ENCODE data around the gene CHURC1. TPM values are rescaled to one million over a fixed set of nuclear protein-coding genes. Genes with fewer than 3 reads are reported as not detected.

Gene CHURC1
- total RNA-seq, 1 experiment from 2014 or later, result 52.4 TPM

- Mint-ChIP-seq H3K27me3 (ENCODE audit: low read depth) (no peaks in the 10 kb centered on the region), H3K36me3 (no peaks in the 10 kb centered on the region), H3K9me3 (no peaks in the 10 kb centered on the region), H3K27ac (no peak overlapping the region), H3K4me1 (peaks cover 25% of the 10 kb centered on the region), H3K4me3 (no peak overlapping the region)
- TF ChIP-seq ATF2 (CRISPR knock-in tag; IDR thresholded peaks at IDR 0.05; ENCODE audit: borderline replicate concordance, low read depth), result no peak
- TF ChIP-seq KAT7 (CRISPR knock-in tag; IDR thresholded peaks at IDR 0.05; ENCODE audit: borderline replicate concordance), result no peak
- no peak for TF ChIP-seq GRHL2 (CRISPR knock-in tag; IDR thresholded peaks at IDR 0.05; ENCODE audit: insufficient replicate concordance, severe bottlenecking)
- TF ChIP-seq ZNF425 (CRISPR knock-in tag; conservative IDR thresholded peaks at IDR 0.05), result no peak
- no peak for TF ChIP-seq ELF4 (CRISPR knock-in tag; IDR thresholded peaks at IDR 0.05; ENCODE audit: low read depth)
- ATAC-seq, result no peak
- no peak for DNase-seq (ENCODE audit: low spot score)
- ChIA-PET POLR2A (interaction anchor here (1.8 kb wide), 1 partner anchor 15 kb away, joined by 5 read pairs; the partner anchor contains the start of gene SPTB), CTCF (interaction anchor here (0.7 to 6.0 kb wide), 8 partner anchors 9 to 100 kb away, joined by 3 to 29 read pairs (median 4); no protein-coding TSS in a partner anchor)
Observed at GRCh38 chr14:64865109-64865508, 49.1 kb upstream of the CHURC1 start.

- Mint-ChIP-seq H3K9me3 (no peaks in the 10 kb centered on the region), H3K27me3 (ENCODE audit: low read depth) (no peaks in the 10 kb centered on the region), H3K4me1 (peaks cover 23% of the 10 kb centered on the region), H3K27ac (no peak overlapping the region), H3K36me3 (no peaks in the 10 kb centered on the region), H3K4me3 (no peak overlapping the region)
- no peak for TF ChIP-seq ZNF232 (CRISPR knock-in tag; IDR thresholded peaks at IDR 0.05)
- no peak for TF ChIP-seq SMAD3 (CRISPR knock-in tag; IDR thresholded peaks at IDR 0.05; ENCODE audit: borderline replicate concordance)
- TF ChIP-seq JAZF1 (CRISPR knock-in tag; IDR thresholded peaks at IDR 0.05), result no peak
- TF ChIP-seq MLX (CRISPR knock-in tag; IDR thresholded peaks at IDR 0.05), result no peak
- TF ChIP-seq FOXP4 (CRISPR knock-in tag; IDR thresholded peaks at IDR 0.05), result no peak
- no peak for TF ChIP-seq ATF1 (CRISPR knock-in tag; IDR thresholded peaks at IDR 0.05)
- no peak for TF ChIP-seq SP1 (CRISPR knock-in tag; conservative IDR thresholded peaks at IDR 0.05)
- ChIA-PET CTCF (interaction anchor here (0.6 to 6.0 kb wide), 10 partner anchors 8 to 101 kb away, joined by 3 to 29 read pairs (median 4); no protein-coding TSS in a partner anchor), POLR2A (interaction anchor here (1.8 kb wide), 1 partner anchor 14 kb away, joined by 5 read pairs; the partner anchor contains the start of gene SPTB)
- DNase-seq (ENCODE audit: low spot score) (no peak), ATAC-seq (peak; percentile 67)
Observed at GRCh38 chr14:64865992-64866391, 48.3 kb upstream of the CHURC1 start.

- Mint-ChIP-seq H3K4me1 (peaks cover 15% of the 10 kb centered on the region), H3K4me3 (no peak overlapping the region), H3K27me3 (ENCODE audit: low read depth) (no peaks in the 10 kb centered on the region), H3K36me3 (no peaks in the 10 kb centered on the region), H3K27ac (no peak overlapping the region), H3K9me3 (no peaks in the 10 kb centered on the region)
- ChIA-PET POLR2A (no interaction called here), CTCF (no interaction called here)
- ATAC-seq, result no peak
- no peak for DNase-seq (ENCODE audit: low spot score)
- TF ChIP-seq ZNF263 (CRISPR knock-in tag; IDR thresholded peaks at IDR 0.05; ENCODE audit: low read depth) (no peak), ETV6 (CRISPR knock-in tag; IDR thresholded peaks at IDR 0.05) (no peak), HMGA2 (CRISPR knock-in tag; IDR thresholded peaks at IDR 0.05) (no peak), ATF2 (CRISPR knock-in tag; IDR thresholded peaks at IDR 0.05; ENCODE audit: borderline replicate concordance, low read depth) (no peak), TEAD1 (CRISPR knock-in tag; IDR thresholded peaks at IDR 0.05) (no peak), PREB (CRISPR knock-in tag; IDR thresholded peaks at IDR 0.05; ENCODE audit: borderline replicate concordance) (no peak), HMGXB4 (CRISPR knock-in tag; IDR thresholded peaks at IDR 0.05) (no peak), NR3C1 (CRISPR knock-in tag; conservative IDR thresholded peaks at IDR 0.05; ENCODE audit: low read depth) (no peak), IRF2 (CRISPR knock-in tag; IDR thresholded peaks at IDR 0.05; ENCODE audit: borderline replicate concordance, low read depth) (no peak), SMAD4 (CRISPR knock-in tag; IDR thresholded peaks at IDR 0.05) (no peak)
Observed at GRCh38 chr14:64867182-64867581, 47.1 kb upstream of the CHURC1 start.
